Common myeloid progenitor, CD34-positive (primary cell): ENCODE measurements around the gene ZNF66.
"Not testable (repeated sequence)": the region's sequence is repeated elsewhere in the genome, so short reads cannot be mapped to it uniquely, and the experiment has no call there.

Experiments used
- CTCF ChIA-PET: fragments of 350-600 bp; sonication (Branson Sonifier 250); formaldehyde crosslinking; loops from one replicate; lab custom pipeline; 2021; ENCODE audit warnings: antibody characterized with exemption; lab: Charles Lee
- POLR2A ChIA-PET: fragments of 350-600 bp; sonication (Branson Sonifier 250); formaldehyde crosslinking; loops from one replicate; lab custom pipeline; 2021; ENCODE audit warnings: antibody characterized with exemption; lab: Charles Lee
- DNase-seq, 3 donors: peaks; one replicate each; pipeline versions ENCODE4 v3.0.0 to v3.0.0-alpha.2; 2013
- H3K27ac ChIP-seq, 2 experiments: 1 replicate in 1 of 2; 2 replicates in 1 of 2; pipeline ENCODE4 v1.7.0; 2013; ENCODE audit warnings: inconsistent platforms in 2 of 2, low read length in 2 of 2, mild to moderate bottlenecking in 2 of 2, low read depth in 1 of 2, moderate library complexity in 1 of 2; ENCODE audit not compliant: severe bottlenecking in 2 of 2, insufficient read depth in 1 of 2, poor library complexity in 1 of 2
- H3K27me3 ChIP-seq, 5 experiments: replicated peaks in 2 of 5; 1 replicate in 3 of 5; 2 replicates in 2 of 5; pipeline versions ENCODE4 v1.6.1 to v1.7.0; 2013; ENCODE audit warnings: low read length in 4 of 5, mild to moderate bottlenecking in 2 of 5, moderate library complexity in 2 of 5, inconsistent platforms in 1 of 5; ENCODE audit not compliant: insufficient read depth in 5 of 5, control insufficient read depth in 4 of 5
- H3K36me3 ChIP-seq, 4 experiments: 1 replicate in 2 of 4; 2 replicates in 2 of 4; pipeline versions ENCODE4 v1.6.1 to v1.7.0; 2013; ENCODE audit warnings: low read length in 3 of 4, control low read depth in 1 of 4, mild to moderate bottlenecking in 1 of 4; ENCODE audit not compliant: control insufficient read depth in 4 of 4, insufficient read depth in 4 of 4
- H3K4me1 ChIP-seq, 4 experiments: 1 replicate in 3 of 4; 2 replicates in 1 of 4; pipeline versions ENCODE4 v1.6.1 to v1.7.1; 2013; ENCODE audit warnings: low read length in 3 of 4, mild to moderate bottlenecking in 3 of 4, control low read depth in 1 of 4, inconsistent platforms in 1 of 4, moderate library complexity in 1 of 4; ENCODE audit not compliant: control insufficient read depth in 4 of 4, insufficient read depth in 4 of 4; ENCODE audit errors: control extremely low read depth in 1 of 4
- H3K4me3 ChIP-seq, 7 experiments: 1 replicate in 4 of 7; 2 replicates in 3 of 7; pipeline versions ENCODE4 v1.5.1 to v1.7.0; 2013; ENCODE audit warnings: mild to moderate bottlenecking in 7 of 7, low read length in 6 of 7, moderate library complexity in 6 of 7, inconsistent platforms in 2 of 7, low read depth in 2 of 7, control low read depth in 1 of 7; ENCODE audit not compliant: insufficient read depth in 4 of 7, control insufficient read depth in 1 of 7; ENCODE audit errors: extremely low read depth in 1 of 7
- H3K9me3 ChIP-seq, 5 experiments: 1 replicate in 4 of 5; 2 replicates in 1 of 5; pipeline versions ENCODE4 v1.6.1 to v1.7.1; 2013; ENCODE audit warnings: low read length in 4 of 5, mild to moderate bottlenecking in 2 of 5, inconsistent platforms in 1 of 5, low read depth in 1 of 5, moderate library complexity in 1 of 5; ENCODE audit not compliant: control insufficient read depth in 4 of 5, insufficient read depth in 2 of 5; ENCODE audit errors: control extremely low read depth in 1 of 5
- WGBS: methylation state at CpG from one replicate; pipeline ENCODE4 v1.1.5; 2013; ENCODE audit not compliant: insufficient coverage; 5-methylcytosine and 5-hydroxymethylcytosine counted together

Gene ZNF66

DNA sequence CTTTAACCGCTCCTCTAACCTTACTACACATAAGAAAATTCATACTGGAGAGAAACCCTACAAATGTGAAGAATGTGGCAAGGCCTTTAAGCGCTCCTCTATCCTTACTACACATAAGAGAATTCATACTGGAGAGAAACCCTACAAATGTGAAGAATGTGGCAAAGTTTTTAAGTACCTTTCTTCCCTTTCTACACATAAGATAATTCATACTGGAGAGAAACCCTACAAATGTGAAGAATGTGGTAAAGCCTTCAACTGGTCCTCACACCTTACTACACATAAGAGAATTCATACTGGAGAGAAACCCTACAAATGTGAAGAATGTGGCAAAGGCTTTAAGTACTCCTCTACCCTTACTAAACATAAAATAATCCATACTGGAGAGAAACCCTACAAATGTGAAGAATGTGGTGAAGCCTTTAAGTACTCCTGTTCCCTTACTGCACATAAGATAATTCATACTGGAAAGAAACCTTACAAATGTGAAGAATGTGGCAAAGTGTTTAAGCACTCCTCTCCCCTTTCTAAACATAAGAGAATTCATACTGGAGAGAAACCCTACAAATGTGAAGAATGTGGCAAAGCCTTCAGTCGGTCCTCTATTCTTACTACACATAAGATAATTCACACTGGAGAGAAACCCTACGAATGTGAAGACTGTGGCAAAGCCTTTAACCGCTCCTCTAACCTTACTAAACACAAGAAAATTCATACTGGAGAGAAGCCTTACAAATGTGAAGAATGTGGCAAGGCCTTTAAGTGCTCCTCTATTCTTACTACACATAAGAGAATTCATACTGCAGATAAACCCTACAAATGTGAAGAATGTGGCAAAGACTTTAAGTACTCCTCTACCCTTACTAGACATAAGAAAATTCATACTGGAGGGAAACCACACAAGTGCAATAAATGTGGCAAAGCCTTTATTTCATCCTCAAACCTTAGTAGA lies 30.5 kb downstream of the ZNF66 start:
- H3K27ac ChIP-seq, H3K4me1 ChIP-seq, POLR2A ChIA-PET, H3K27me3 ChIP-seq, DNase-seq, CTCF ChIA-PET: not testable (repeated sequence)
- H3K9me3 ChIP-seq = peaks cover 18 to 56% (median 31%) of the 10 kb centered on the region in 5 experiments
- peak overlapping the region in 1 of 7 experiments; percentile 8 for H3K4me3 ChIP-seq
- WGBS = 86% methylated on average over 1 of the region's 5 CpGs
- H3K36me3 ChIP-seq = peaks cover 3 to 34% (median 10%) of the 10 kb centered on the region in 4 experiments

DNA sequence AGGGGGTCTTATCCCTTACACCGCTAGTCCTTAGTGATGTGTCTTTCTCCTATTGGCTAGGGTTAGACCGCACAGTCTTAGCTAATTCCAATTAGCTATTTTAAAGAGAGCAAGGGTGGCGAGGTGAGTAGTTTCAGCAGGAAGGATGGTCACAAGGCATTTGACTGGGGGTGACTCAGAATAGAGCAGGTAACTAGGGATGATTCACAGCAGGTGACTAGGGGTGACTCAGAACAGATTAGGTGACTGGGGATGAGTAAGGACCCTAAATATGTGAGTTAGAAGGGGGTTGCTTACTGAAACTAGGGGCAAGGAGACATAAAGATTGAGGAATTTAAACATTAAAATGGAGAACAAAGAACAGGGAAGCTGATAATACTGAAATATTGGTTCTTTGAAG lies 64.3 kb downstream of the ZNF66 start:
- POLR2A ChIA-PET = no interaction called here
- DNase-seq = no peak
- 100% methylated on average over 2 of the region's 3 CpGs for WGBS

More for the DNA sequence above, 64.3 kb downstream of the ZNF66 start:
- no peaks in the 10 kb centered on the region for H3K4me1 ChIP-seq
- H3K36me3 ChIP-seq = peaks cover 0 to 2% (median 0%) of the 10 kb centered on the region in 4 experiments
- CTCF ChIA-PET = no interaction called here
- H3K4me3 ChIP-seq = no peak overlapping the region
- H3K27ac ChIP-seq = no peak overlapping the region
- H3K27me3 ChIP-seq = no peaks in the 10 kb centered on the region
- H3K9me3 ChIP-seq = peaks cover 1 to 43% (median 21%) of the 10 kb centered on the region in 5 experiments
